GM10248 (cell line): ENCODE measurements around the gene PSAP.
A peak's percentile ranks its signal among the peaks of the same experiment; 100 is the strongest.

ENCODE experiments used
- CTCF ChIA-PET: fragments of 300-600 bp; sonication (Branson Sonifier 250); formaldehyde crosslinking; extraction: SDS; loops from one replicate; lab custom pipeline; 2021; ENCODE audit warnings: antibody characterized with exemption; lab: Yijun Ruan, JAX
- POLR2A ChIA-PET: fragments of 350-650 bp; sonication (Branson Sonifier 250); formaldehyde crosslinking; extraction: SDS; loops from one replicate; lab custom pipeline; 2020; ENCODE audit warnings: antibody characterized with exemption; lab: Yijun Ruan, JAX
- DNase-seq: peaks from one replicate; pipeline ENCODE4 v3.0.0; 2012; ENCODE audit errors: extremely low spot score
- CTCF ChIP-seq: IDR thresholded peaks from 2 replicates; pipeline ENCODE4 v1.5.1; 2012; ENCODE audit warnings: mild to moderate bottlenecking, low read depth; ENCODE audit errors: extremely low read depth, missing control alignments, control extremely low read depth

PSAP gene

GRCh38 chr10:71891437-71891836, 40.4 kb upstream of the PSAP start:
- ChIA-PET POLR2A (no interaction called here), CTCF (interaction anchor here (1.3 kb wide), 1 partner anchor 54 kb away, joined by 5 read pairs; no protein-coding TSS in a partner anchor)
- no peak for DNase-seq
- no peak for TF ChIP-seq CTCF

- no peak for DNase-seq
- TF ChIP-seq CTCF: no peak
- CTCF ChIA-PET: no interaction called here
- POLR2A ChIA-PET: no interaction called here
Observed at GRCh38 chr10:71889388-71889987, 38.4 kb upstream of the PSAP start.

GRCh38 chr10:71888623-71889387, 37.8 kb upstream of the PSAP start:
- ChIA-PET CTCF (interaction anchor here (1.5 to 1.7 kb wide), 2 partner anchors 7 to 16 kb away, joined by 3 to 7 read pairs; no protein-coding TSS in a partner anchor), POLR2A (no interaction called here)
- DNase-seq: peak; percentile 87
- no peak for TF ChIP-seq CTCF

GRCh38 chr10:71888248-71888622, 37.2 kb upstream of the PSAP start:
- TF ChIP-seq CTCF: no peak
- ChIA-PET CTCF (interaction anchor here (1.5 to 1.7 kb wide), 2 partner anchors 8 to 16 kb away, joined by 3 to 7 read pairs; no protein-coding TSS in a partner anchor), POLR2A (no interaction called here)
- DNase-seq: no peak

- POLR2A ChIA-PET: no interaction called here
- TF ChIP-seq CTCF: no peak
- no peak for DNase-seq
- CTCF ChIA-PET: interaction anchor here (1.5 to 1.7 kb wide), 2 partner anchors 9 to 15 kb away, joined by 3 to 7 read pairs; no protein-coding TSS in a partner anchor
Observed at GRCh38 chr10:71887743-71888142, 36.7 kb upstream of the PSAP start.

GRCh38 chr10:71882813-71883659, 32.0 kb upstream of the PSAP start:
- TF ChIP-seq CTCF: no peak
- ChIA-PET POLR2A (interaction anchor here (0.9 kb wide), 1 partner anchor 32 kb away, joined by 4 read pairs; the partner anchor contains the start of gene PSAP), CTCF (interaction anchor here (0.8 to 4.1 kb wide), 5 partner anchors 13 to 166 kb away, joined by 3 to 30 read pairs (median 4); partner anchors contain the start of genes PSAP and VSIR)
- DNase-seq: no peak
